ENCODE measurements around the gene BBS10.

DNA sequence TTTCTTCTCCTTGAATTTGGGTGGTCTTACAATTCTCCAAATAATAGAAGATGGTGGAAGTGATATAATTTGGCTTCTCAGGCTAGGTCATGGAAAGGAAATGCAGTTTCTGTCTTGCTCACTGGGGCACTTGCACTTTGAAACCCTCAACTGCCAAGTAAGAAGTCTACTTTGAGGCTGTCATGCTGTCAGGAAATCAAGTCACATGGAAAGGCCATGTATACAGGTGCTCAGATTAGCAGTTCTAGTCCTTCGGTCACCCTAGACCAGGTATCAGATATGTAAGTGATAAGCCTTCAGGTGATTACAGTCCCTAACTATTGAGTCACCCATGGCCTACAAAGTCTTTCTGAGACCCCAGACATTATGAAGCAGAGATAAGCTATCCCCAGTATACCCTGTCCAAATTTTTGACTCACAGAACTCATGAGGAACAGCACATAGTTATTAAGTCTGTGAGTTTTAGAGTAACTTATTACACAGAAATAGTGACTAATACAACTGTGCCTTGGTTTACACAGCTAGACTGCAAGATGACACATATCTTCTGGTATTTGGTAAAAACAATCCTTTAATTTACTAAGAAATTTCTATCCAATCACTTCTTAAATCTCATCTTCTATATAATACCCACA lies 26.3 kb upstream of the BBS10 start:
- TF ChIP-seq, protein P1, sequence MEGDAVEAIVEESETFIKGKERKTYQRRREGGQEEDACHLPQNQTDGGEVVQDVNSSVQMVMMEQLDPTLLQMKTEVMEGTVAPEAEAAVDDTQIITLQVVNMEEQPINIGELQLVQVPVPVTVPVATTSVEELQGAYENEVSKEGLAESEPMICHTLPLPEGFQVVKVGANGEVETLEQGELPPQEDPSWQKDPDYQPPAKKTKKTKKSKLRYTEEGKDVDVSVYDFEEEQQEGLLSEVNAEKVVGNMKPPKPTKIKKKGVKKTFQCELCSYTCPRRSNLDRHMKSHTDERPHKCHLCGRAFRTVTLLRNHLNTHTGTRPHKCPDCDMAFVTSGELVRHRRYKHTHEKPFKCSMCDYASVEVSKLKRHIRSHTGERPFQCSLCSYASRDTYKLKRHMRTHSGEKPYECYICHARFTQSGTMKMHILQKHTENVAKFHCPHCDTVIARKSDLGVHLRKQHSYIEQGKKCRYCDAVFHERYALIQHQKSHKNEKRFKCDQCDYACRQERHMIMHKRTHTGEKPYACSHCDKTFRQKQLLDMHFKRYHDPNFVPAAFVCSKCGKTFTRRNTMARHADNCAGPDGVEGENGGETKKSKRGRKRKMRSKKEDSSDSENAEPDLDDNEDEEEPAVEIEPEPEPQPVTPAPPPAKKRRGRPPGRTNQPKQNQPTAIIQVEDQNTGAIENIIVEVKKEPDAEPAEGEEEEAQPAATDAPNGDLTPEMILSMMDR (conservative IDR thresholded peaks at IDR 0.05; ENCODE audit: low read depth, low read length), result no peak
- no peak for TF ChIP-seq EZH2 (IDR thresholded peaks at IDR 0.05; ENCODE audit: low read length, unreplicated experiment)
- TF ChIP-seq EZH2phosphoT487 (IDR thresholded peaks at IDR 0.05; ENCODE audit: borderline replicate concordance, low read length), result no peak

All from PC-3 (cell line).